NCI-H460 (cell line): ENCODE measurements around the gene PLEKHG1. TPM values are rescaled to one million over a fixed set of nuclear protein-coding genes. Genes with fewer than 3 reads are reported as not detected.

Source experiments
- DNase-seq: peaks from one replicate; pipeline ENCODE4 v3.0.0-alpha.2; 2016; ENCODE audit warnings: low read depth; ENCODE audit errors: extremely low read depth
- polyA plus RNA-seq: library from polyadenylated mRNA; depleted of rRNA; stranded (reverse); fragments of >200 nt; gene quantifications from 2 replicates; pipeline ENCODE4 v1.2.3, GENCODE V29; 2014; cell fraction: nucleus; rRNA removed
- total RNA-seq: library from RNA; depleted of rRNA; stranded (reverse); fragments of >200 nt; shearing (Covaris generic); gene quantifications from 2 replicates; pipeline ENCODE4 v1.2.3, GENCODE V29; 2014; rRNA removed

Gene PLEKHG1
- total RNA-seq, result 0.06 and 0.15 TPM in 2 replicates
- polyA plus RNA-seq, result 0.04 TPM in 1 of 2 replicates, not detected in the other

GRCh38 chr6:150599199-150600009 lies at the start of gene PLEKHG1:
TSS of gene PLEKHG1 (plus strand) at chr6:150599885. CDS start at chr6:150733682, 133,797 bp downstream.
- peak; percentile 16 for DNase-seq

DNA sequence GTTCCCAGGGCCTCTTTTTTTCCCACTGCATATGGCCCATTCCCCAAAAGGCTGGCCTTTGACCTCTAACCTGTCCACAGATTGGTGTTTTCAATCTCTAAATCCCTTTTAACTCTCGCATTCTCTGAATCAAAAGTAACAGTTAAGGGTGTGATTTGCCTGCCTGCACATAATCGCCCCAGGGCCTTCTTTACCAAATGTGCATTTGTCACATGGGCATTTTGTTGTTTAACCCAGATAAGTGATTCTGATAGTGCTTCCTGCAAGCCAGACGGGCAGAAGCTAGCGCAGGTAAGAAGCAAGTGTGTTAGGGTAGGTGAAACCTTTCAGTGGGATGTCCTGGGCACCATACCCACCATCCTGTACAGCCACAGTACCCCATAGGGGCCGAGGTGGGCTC lies 49.4 kb upstream of the PLEKHG1 start:
- DNase-seq, result no peak

DNA sequence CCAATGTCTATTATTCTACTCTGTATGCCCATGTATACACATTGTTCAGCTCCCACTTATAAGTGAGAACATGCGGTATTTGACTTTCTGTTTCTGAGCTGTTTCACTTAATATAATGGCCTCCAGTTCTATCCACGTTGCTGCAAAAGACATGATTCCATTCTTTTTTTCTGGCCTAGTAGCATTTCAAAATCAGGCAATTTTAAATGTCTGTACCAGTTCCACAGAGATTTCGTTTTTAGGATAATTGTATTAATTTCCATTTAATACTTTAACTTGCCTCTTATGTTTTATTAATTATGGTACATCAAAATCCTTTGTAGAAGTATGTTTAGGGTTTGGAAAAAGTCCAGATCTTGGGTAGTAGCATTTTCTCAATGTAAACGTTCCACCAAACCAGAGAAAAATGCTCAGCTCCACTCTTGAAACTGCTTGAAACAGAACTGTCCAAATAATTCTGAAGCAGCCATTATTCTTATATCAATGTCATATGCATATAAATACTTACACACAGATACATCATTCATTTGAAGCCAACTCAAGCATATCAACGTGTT lies 42.6 kb upstream of the PLEKHG1 start:
- DNase-seq, result no peak

- DNase-seq, result no peak
Measured at GRCh38 chr6:150560004-150560883, 39.4 kb upstream of the PLEKHG1 start.

DNA sequence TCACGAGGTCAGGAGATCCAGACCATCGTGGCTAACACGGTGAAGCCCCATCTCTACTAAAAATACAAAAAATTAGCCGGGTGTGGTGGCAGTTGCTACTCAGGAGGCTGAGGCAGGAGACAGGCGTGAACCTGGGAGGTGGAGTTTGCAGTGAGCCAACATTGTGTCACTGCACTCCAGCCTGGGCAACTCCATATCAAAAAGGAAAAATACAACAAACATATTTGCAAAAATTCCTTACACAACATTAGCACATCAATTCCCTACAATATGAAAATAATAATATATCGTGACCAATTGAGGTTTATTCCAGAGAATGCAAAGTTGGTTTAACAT lies 38.8 kb upstream of the PLEKHG1 start:
- no peak for DNase-seq

DNA sequence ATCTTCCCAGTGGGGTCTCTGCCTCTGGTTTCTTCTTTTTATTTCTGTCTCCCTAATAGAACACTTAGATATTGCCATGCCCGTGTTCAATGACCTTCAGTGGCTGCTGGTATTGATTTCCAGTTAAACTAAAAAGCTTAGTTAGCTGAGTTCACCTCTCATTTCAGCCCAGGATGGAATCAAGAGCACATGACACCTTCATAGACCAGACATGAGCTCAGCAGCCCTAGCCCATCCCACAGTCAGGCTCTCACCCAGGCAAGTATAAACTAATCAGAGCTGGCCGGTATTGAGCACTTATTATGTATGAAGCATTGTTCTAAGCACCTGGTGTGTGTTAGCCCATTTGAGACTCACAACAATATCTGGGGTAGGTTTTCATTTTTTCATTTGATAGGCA lies 33.7 kb upstream of the PLEKHG1 start:
- DNase-seq, result no peak

DNA sequence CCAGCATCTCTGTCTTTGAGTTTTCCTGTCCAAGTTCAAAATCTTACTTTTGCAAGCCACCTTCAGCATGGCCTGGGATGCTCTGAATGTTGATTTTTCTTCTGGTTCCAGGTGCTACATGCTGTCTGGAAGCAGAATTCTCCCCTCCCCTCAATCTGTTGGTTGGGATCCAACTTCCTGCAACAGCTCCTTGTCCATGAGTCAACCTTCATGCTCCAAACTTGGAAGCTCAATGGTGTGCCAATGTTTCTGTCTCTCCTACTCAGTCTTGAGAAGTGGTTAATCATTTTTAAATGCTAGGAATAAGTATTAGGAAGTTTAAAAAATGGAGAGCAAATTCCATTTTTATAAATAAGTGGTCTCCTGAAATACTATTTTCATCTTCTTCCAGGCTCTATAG lies 33.2 kb upstream of the PLEKHG1 start:
- DNase-seq, result no peak

DNA sequence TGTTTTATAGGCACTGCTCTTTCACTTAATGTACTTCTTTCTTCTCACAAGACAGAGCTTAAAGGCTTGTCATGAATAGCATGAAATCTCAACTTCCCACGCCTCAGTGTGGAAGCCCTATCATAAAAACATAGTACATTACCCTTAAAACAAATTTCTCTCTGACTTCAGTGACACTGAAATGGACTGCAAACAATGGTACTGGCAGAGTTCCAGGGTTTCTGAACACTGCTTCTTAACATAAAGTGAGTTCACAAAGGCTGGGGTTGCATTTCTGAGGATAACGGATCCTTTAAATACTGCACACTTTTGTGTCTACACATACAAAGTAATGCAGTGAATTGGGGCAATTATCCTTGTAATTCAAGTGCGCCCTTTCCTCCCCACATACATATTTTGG lies 32.3 kb upstream of the PLEKHG1 start:
- DNase-seq, result no peak

DNA sequence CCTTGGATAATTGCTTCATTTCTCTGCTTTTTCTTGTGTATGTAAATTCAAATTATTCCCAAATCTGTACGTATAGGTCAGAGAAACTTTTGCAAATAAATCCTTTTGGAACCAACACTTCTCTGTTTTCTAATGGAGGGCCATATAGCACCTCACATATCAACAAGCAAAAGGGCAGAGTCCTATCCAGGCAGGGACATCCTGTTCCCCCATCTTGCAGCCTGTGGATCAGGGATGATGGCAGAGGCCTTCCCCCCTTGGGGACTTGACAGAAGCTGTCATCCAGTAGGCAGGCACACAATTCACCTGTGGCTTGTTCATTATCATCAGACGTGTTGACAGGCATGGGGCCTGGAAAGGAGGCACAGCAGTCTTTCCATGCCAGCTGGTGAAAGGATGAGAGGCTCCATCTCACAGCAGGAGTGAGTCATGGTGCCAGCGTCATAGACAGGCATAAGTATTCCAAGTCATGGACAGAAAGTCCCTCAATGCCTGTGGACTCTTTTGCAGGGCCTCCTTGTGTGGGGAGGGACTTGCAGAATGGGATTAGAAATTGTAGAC lies 31.8 kb upstream of the PLEKHG1 start:
- no peak for DNase-seq

DNA sequence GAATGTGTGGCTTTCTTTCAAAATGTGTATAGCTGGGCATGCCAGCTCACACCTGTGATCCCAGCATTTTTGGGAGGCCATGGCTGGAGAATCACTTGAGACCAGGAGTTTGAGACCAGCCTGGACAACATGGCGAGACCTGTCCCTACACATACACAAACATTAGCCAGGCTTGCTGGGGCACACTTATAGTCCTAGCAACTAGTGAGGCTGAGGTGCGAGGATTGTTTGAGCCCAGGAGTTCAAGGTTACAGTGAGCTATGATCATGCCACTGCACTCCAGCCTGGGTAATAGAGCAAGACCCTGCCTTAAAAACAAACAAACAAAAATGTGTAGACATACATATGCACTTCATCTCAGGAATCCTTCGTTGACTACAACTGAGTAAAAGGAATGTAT lies 31.1 kb upstream of the PLEKHG1 start:
- DNase-seq, result no peak

GRCh38 chr6:150569161-150569560 lies 30.5 kb upstream of the PLEKHG1 start:
- DNase-seq, result no peak

GRCh38 chr6:150573041-150573681 lies 26.5 kb upstream of the PLEKHG1 start:
- no peak for DNase-seq

- DNase-seq, result no peak
Measured at GRCh38 chr6:150575836-150576235, 23.8 kb upstream of the PLEKHG1 start.

DNA sequence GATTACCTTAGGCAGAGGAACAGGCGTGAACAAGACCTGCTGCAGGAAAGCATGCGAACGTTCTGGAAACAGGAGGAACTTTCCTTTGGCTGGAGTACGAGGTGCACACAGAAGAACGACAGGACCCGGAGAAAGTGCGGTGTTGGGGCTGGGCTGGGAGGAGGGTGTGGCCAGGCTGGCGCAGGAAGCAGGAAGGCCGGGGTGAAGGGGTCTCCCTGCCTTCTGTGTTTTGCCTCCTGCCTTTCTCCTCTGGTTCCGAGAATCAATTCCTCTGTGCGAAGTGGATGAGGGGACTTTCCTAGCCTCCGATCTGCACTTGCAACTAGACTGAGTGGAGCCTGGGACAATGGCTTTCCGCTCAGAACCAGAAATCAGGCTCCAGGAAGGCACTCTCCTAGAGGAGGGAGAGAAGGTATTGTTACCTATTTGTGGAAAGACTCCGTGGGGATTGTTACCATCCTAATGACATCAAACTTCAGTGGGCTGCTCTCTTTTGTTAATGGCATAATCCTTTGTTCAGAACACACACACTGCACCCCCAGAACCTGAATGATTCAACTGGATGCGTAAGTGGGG lies 22.9 kb upstream of the PLEKHG1 start:
- DNase-seq, result no peak

DNA sequence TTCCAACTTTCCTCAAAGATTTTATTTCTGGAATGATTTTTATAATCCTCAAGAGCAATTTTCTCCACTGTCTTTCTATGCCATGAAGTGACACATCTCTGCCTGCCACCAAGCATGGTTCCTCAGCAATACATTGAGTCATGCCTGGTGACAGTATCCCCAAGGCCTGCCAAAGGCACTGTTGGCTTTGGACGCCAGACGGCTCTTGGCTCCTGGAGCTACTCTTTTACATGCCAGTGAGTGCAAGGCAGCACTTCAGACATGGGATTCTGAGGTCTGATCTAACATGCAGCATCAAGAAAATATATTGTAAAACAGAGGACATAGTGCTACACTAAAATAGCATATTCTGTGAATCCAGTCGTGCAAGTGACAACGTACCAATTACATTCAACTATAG lies 20.1 kb upstream of the PLEKHG1 start:
- no peak for DNase-seq

DNA sequence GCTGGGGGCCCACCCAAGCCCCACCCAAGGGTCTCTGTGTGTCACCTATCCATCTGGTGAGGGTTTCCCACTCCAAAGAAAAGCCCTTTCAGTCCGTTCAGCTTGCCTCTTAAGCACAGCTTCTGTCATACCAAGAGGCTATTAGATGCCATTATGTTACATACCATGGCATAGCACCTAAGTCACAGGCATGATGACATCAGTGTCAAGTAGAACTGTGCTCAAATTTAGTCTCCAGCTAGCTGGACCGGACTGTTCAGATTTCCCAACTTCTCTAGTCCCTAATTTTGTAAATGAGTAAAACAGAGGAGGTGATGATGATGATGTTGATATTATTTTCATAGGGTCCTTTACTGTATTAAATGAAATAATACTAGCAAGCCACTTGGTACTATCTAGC lies 19.2 kb upstream of the PLEKHG1 start:
- DNase-seq, result no peak

DNA sequence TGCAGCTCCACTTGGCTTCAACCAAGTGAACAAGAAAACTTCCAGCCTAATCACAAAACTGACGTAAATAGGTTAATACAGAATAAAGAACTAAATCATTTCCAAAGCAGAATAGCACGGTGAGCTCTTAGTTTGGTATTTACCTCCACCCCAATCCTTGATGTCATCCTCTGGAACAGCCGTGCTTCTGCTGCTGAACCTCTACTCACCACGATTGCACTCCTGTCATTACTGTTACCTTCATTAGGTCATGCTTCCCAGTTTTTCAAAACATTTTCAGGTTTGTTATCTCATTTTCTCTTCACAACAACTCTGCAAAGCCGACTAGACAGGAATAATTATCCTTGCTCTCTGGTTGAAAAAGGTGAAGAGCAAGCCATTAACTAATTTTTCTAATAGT lies 15.6 kb upstream of the PLEKHG1 start:
- no peak for DNase-seq

GRCh38 chr6:150584596-150584995 lies 15.1 kb upstream of the PLEKHG1 start:
- no peak for DNase-seq

- DNase-seq, result no peak
Measured at GRCh38 chr6:150586850-150587359, 12.8 kb upstream of the PLEKHG1 start.

DNA sequence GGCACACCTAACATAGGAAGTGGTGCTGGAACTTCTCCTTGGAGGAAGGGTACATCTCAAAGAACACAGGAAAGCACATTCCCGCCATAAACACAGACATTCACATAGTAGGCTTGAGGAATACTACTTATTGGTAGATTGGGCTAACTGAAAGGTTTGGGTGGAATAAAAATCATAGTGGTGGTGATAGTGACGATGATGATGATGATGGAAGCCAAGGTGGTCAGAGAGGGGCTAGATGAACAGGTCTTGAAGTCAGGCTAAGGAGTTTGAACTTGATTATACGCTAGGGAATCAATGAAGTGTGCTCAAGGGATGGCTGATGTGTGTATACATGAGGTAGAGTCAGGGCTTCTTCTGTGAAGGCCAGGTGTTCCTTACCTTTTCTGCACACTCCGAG lies 12.0 kb upstream of the PLEKHG1 start:
- no peak for DNase-seq
